GM21360 (cell line): Measurements from ENCODE around the gene LDB3.

Source experiments
- ATAC-seq: cut with Tn5 transposase; IDR thresholded peaks from one replicate; pipeline ENCODE4 v1.9.1; 2021; ENCODE audit warnings: mild to moderate bottlenecking, moderate library complexity; ENCODE audit not compliant: unreplicated experiment

LDB3 gene

DNA sequence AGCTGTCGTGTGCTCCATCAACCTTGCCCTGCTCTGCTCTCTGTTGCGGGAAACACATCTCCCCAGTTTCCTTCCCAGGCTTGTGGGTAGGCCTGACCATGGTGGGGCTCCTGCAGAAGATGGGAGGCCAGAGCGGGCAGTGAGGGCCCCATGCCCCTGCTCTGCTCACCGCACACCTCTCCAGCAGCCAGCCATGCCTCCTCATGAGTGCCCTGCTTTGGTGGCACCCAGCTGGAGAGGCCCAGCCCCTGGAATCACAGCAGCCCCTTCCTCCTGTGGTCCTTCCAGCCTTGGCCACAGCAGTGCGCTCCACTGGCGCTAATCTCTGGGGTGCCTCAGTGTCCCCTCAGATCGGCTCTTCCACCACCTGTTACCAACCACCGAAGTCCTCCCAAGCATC, 18.2 kb upstream of the LDB3 start:
- no peak for ATAC-seq

- no peak for ATAC-seq
These were observed 17.3 kb upstream of the LDB3 start for GRCh38 chr10:86651021-86651471.

DNA sequence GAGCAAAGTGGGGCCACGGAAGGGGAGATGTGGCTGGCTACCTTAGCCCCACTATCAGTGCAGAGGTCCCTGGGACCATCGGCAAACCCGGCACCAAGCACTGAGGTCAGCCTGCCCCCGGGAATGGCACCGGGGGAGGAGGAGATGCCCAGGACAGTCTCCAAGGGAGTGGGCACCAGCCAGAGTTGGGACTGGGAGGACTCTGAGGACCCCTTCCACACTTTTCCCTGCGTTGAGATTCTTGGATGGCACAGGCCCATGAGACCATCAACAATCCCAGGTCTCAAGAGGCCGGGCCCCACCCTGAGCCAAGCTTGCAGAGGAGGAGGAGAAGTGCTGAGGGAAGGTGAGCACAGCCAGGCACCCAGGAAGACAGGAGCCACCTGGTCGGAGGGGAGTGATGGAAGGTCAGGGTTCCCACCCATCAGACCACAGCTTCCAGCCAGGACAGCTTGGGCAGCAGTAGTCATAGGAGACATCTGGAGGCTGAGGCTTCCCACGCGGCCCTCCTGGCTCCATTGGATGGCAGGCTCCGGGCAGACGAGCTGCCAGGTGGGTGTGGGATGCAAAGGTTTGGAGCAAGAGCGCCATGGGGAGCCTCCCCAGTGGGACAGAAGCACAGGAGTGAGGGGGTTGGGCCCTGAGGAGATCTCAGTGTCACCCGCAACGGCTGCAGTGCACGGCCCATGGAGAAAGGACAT, 16.5 kb upstream of the LDB3 start:
- ATAC-seq, result no peak

DNA sequence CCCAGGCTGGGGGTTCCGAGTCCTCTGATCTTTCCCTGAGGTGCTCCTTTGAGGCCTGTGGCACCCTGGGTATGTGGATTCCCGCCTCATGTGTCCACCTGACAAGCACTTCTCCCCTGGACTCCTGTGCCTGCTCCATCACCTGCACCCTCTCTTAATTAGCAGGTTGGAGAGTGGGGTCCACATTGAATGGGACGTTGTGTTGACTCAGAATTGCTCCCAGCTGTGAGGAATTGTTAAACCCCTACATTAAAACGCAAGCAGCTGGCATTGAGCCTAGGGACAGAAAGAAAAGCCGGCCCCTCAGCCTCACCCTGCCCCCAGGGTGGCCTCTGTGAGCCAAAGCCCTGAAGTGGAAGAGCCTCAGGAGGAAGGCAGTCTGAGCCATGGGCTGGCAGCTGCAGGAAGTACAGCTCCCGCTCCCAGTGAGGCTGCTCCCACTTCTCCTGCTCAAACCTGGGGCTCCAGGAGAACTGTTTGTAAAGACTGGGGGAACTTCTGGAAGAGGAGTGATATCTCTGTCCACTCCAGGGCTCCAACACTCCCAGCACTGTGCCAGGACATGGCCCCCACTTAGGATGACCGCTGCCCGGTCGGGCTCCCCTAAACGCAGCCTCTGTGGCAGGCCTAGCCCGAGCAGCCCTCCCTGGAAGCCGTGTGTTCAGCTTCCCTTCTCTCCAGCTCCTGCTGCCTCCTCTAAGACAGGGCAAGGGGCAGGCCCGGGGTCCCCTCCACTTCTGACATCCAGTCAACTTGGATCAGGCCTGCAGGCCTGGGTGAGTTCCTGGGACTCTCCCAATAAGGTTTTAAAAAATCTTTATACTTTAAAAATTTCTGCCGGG, 15.7 kb upstream of the LDB3 start:
- no peak for ATAC-seq

DNA sequence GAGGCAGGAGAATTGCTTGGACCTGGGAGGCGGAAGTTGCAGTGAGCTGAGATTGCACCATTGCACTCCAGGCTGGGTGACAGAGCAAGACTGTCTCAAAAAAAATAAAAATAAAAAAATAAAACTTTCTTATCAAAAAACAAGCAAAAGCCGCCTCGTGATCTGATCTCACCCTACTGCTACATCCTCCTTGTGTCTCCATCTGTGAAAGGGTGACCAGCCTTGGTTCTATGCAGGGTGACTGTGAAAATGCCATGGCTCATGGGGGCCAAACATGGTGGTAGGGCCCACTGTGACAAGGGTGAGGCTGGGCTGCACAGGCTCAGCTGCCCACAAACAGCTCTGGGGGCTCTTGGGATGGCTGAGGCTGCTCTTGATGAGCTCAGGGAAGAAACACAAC, 14.9 kb upstream of the LDB3 start:
- no peak for ATAC-seq

GRCh38 chr10:86653987-86654386, 14.3 kb upstream of the LDB3 start:
- ATAC-seq, result no peak

- ATAC-seq, result no peak
These were observed 13.7 kb upstream of the LDB3 start, which contains the start of gene OPN4 for GRCh38 chr10:86654411-86655172. Gene OPN4, plus strand, starts transcription at chr10:86654547. Its CDS starts 237 bp downstream, at chr10:86654784.

DNA sequence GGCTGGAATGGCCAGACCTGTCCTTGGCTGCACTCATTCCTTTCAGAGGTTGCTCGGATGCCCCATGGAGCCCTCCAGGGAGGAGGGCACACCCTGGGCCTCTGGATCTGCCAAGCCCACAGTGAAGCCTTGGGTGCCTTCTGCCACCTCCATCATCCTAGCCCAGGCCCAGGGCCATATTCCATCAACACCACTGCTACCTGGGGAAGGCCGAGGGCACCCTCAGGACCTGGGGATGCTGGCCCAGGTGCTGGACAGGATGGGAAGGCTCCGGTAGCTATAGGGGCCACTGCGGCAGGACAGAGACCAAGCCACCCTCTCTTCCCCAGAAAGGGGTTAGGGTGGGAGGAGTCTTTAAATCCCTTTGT, 13.2 kb upstream of the LDB3 start:
- ATAC-seq, result no peak

GRCh38 chr10:86655596-86655995, 12.7 kb upstream of the LDB3 start:
- ATAC-seq, result no peak

DNA sequence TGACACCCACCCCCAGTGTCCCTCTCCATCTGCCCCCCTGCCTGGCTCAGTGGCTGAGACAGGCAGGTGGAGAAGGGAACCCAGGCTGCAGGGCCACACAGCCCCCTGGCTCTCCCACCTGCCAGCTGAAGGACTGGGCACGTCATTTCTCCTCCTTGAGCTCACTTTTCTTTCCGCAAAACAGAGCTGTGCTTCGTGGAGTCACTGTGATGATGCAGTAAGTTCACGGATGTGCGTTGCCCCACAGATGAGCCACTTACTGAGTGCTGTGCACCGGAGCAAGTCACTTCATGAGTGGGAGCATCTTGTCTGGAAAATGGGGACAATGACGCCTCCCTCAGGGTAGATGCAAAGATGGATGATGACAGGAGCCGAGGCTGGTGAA, 11.3 kb upstream of the LDB3 start:
- no peak for ATAC-seq

DNA sequence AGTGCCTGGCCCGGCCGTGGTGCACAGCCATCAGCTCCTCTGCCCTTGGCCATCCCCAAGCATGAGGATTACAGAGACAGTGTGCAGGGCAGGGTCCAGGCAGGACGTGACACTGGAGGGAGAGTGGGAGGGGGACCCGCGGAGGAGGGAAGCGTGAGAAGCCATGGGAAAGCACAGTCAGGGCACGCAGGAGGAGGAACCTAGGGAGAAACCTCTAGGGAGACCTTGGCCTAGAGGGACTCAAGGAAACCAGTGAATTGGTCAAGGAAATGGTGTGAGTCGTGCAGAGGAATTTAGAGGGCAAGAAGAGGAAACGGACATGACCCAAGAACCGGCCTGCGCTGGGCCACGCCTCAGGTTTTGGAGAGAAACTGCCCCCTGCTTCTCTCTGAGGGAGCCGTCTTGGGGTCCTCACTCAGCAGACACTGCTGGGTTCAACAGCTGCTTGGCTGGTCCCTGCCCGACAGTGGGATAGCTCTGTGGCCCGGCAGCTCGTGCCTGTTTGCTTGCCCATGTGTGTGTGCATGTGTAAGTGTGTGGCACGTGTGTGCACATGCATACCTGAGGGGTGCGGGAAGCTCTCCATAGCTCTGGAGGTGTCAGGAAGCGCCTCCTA, 10.8 kb upstream of the LDB3 start:
- no peak for ATAC-seq

DNA sequence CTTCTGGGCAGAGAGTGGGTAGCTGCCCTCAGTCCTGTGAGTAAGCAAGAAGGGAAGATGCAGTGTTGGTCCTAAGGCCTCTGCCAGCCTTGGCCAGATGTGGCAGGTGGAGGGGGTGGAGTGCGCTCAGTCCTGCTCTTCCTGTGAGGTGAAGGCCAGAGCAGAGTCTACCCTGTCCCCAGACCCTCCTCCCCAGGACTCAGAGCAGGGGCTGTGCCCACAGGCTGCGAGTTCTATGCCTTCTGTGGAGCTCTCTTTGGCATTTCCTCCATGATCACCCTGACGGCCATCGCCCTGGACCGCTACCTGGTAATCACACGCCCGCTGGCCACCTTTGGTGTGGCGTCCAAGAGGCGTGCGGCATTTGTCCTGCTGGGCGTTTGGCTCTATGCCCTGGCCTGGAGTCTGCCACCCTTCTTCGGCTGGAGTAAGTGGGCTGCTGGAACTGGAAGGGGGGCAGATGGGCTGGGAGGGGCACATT, 10.0 kb upstream of the LDB3 start:
- ATAC-seq, result no peak

- ATAC-seq, result no peak
These were observed 9.6 kb upstream of the LDB3 start for GRCh38 chr10:86658751-86659150.

- no peak for ATAC-seq
These were observed 9.1 kb upstream of the LDB3 start for GRCh38 chr10:86659161-86659691.

DNA sequence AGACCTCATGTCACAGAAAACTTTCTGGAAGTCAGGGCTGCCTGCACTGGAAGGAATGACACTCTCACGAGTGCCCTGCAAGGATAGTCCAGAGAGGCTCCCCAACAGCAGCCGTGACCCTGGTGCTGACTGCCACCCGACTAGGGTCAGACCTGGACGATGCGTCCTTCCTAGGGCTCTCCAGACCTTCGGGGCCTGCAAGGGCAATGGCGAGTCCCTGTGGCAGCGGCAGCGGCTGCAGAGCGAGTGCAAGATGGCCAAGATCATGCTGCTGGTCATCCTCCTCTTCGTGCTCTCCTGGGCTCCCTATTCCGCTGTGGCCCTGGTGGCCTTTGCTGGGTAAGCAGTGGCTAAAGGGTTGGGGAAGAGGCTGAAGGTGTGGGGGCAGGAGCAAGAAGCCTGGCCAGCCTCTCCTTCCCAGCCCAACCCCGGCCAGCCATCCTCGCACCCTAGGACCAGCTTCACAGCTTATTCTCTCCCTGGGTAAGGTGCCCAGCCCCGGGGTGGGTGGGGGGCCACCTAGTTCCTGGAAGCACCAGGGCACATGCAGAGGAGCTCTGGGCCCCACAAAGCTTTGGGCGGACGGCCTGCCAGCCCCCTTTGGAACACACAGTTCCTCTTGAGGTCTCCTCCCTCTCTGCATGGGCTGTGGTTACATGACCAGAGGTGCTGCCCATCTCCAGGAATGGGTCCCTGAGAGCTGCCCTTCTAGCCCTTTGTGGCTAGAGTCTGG, 8.4 kb upstream of the LDB3 start:
- no peak for ATAC-seq

DNA sequence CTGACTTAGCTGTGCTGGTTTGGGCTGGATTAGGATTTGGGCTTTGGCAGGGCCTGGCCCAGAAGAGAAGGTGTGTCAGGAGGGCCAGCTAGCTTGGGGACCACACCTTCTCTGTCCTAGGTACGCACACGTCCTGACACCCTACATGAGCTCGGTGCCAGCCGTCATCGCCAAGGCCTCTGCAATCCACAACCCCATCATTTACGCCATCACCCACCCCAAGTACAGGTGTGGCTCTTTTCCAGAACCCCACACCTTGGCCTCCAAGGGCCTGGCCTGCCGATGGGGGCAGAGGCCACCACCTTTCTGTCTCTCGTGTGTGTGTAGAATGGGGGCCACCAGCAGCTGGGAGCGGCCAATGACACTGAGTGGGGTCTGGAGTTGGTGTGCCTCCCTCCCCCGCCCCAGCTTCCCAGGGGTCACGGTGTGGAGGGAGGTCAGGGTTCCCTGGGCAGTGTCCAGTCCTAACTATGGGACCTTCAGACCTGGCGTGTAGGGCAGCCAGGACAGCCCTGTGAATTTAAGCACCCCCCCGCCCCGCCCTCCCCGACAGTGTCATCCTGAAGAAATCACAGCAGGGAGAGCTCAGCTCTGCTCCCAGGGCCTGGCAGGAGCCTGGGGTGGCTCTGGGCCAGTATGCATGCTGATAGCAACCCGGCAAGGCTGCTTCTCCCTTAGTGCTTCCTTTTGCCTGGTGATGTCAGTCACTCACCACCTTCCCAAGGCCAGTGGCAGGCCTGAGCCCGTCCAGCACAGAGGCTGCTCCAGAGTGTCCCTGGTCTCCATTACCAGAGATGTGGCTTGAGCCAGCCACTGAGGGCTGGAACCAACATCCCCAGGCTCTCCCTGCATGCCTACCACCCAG, 6.9 kb upstream of the LDB3 start:
- ATAC-seq, result no peak

DNA sequence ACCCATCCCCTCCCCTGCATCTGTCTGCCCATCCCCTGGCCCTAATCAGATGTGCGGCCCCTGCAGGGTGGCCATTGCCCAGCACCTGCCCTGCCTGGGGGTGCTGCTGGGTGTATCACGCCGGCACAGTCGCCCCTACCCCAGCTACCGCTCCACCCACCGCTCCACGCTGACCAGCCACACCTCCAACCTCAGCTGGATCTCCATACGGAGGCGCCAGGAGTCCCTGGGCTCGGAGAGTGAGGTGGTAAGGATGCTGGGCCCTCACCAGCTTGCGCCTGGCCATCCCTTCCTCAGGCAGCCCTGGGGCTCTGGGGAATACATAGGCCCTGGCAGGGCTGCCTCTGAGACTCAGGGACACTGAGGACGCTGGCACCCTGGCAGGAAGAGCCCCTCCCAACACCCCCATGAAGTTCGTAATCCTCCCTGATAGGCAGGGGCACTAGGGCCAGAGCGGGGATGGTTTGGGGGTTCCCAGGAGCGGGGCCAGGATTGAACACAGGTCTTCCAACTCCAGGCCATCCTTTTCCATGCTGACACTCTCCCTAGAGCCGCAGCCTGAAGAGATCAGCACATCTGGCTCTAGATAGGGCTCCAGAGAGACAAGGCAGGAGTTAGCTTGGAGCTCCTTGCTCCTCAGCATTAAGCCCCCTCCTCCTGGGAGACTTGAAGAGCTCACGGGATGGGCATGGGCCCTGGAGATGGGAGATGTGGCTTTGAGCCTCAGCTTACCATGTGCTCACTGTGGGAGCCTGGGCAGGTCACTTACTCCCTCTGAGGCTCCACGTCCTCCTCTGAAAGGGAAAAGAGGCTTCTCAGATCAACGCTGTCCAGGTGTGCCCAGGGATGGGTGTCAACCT, 5.9 kb upstream of the LDB3 start:
- ATAC-seq, result no peak

DNA sequence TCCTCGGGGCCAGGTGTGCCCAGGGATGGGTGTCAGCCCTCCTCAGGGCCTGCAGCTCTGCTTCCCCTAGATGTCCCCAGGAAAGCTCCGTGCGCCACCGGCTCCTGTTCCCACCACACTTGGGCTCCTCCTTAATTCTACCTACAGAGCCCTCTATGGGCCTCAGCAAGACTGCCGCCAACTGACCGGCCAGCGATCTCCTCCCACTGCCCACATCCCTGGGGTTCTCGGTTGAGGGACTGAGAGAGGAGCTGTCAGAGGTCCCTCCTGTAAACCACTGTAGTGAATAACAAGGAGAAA, 5.3 kb upstream of the LDB3 start:
- no peak for ATAC-seq
